HK-2 (cell line): ENCODE results near the gene CAMTA1.
A peak's percentile ranks its signal among the peaks of the same experiment; 100 is the strongest.

Experiments
- DNase-seq: peaks from one replicate; pipeline ENCODE4 v3.0.0-alpha.2; 2018; ENCODE audit not compliant: unreplicated experiment

CAMTA1 gene

GRCh38 chr1:7070389-7071029, 285.3 kb downstream of the CAMTA1 start:
- peak; percentile 56 for DNase-seq

DNA sequence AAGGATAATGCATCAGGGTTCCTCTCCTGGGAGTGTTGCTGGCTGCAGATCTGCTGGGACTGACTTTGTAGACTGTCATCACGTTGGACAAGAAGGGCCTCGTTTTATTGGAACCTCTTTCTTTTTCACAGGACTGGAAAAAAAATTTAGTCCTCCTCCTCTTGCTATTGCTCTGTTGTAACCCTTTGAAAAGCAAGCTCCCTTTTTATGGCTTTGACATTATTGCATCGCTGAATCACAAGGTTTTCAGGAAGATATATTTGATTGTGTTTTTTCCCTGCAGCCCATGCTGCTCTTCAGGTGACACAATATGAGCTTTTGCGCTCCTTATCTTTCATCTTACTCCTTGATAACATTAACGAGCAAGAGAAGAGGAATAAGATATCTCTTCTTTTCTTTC, 290.9 kb downstream of the CAMTA1 start:
- DNase-seq: no peak

DNA sequence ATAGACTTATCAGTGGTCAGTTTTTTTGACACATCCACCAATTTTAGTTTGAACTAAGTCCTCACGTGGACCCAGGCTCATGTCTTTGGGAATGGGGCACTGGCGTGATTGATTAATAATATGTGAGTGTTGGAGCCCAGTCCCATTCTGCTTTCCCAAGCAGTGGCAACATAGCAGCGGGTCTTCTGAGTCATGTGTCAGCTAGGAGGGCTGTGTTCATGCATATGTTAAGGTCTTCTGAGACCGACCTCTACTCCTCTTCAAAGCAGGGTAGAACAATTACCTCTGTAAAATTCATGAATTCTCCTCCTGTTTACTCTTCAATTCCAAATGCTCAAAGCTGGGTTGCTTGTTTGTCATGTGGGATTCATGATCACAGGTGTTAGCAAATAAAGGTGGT, 291.3 kb downstream of the CAMTA1 start:
- no peak for DNase-seq

- DNase-seq: no peak
Measured at GRCh38 chr1:7077136-7077535, 291.9 kb downstream of the CAMTA1 start.

DNA sequence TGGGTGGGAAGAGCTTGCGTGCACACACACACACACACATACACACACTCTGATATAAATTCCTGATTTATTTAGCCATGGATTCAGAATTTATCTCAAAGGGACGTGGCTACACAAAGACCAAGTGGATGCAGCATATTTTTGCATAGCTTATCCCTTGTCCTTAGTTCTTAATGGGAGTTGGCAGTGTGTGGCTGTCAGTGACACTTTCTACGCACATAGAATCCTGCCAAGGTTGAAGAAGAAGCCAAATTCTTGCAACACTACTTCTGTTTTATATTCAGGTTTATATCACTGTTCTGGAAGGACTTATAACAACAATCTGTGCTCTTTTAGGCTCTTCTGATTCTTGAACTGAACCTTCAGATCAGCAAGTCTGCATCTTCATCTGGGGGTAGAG, 292.7 kb downstream of the CAMTA1 start:
- no peak for DNase-seq

GRCh38 chr1:7079637-7080036, 294.4 kb downstream of the CAMTA1 start:
- DNase-seq: no peak

DNA sequence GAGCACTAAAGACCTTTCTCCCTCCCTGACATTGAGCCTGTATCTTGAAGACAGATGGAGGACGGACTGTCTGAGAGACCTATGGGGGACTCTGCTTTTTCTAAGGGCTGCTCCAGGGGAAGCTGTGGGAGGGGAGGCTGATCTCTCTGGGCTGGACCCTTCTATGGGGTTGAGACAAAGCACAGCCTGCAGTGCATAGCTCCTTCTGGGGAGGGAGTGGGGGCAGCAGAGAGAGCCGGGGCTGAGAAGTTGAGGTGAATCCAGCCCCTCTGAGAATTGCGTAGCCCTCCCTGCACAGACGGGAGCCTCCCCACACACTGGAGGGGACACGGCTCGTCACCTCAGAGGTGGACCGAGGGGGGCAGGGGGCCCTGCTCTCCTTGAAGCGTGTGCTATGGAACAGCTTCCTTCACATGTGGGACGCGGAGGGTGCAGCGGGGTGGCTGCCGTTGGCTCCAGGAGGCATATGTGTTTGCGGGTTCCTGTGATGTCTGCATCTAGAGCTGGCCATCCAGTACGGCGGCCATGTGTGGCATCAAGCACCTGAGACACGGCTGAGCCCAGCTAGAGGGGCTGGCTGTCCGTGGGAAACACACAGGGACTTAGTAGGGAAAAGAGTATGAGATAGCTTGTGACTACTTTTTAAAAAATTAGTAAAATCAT, 299.1 kb downstream of the CAMTA1 start:
- no peak for DNase-seq

GRCh38 chr1:7085521-7085920, 300.3 kb downstream of the CAMTA1 start:
- no peak for DNase-seq

DNA sequence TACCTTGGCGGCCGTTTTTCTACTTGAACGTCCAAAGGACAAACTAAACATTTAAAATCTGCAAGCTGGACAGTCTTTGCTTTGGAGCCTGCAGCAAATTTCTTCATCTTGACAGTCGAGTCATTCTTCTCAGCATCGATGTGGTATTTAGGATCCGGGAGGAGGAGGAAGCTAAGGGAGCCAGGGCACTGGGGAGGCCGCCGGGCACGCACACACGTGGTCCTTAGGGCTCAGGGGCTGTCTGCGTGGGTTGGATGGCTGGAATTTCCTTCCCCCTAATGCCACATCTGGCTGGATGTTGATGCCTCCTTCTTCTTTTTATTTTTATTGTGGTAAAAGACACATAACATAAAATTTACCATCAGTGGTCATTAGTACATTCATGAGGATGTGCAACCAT, 300.9 kb downstream of the CAMTA1 start:
- no peak for DNase-seq

- DNase-seq: no peak
Measured at GRCh38 chr1:7087888-7088287, 302.6 kb downstream of the CAMTA1 start.

- DNase-seq: no peak
Measured at GRCh38 chr1:7089497-7089896, 304.2 kb downstream of the CAMTA1 start.

DNA sequence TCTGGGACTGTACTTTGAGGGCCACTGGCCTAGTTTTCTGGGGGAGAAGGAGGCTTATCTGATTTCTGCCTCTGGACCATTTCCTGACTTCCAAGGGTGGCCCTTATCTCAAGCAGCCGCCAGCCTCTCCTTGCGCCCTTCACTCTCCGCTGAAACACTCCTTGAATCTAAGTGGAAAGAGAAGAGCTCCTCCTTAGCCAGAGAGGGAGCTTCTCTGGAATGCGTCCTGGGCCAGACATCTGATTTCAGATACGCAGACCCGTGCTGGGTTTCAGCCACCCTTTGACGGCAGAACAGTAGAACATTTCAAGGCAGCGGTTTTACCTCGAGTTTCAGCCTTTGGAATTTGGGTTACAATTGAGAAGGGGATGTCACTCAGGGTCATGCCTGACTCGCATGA, 308.0 kb downstream of the CAMTA1 start:
- DNase-seq: no peak

- no peak for DNase-seq
Measured at GRCh38 chr1:7094086-7094485, 308.8 kb downstream of the CAMTA1 start.

DNA sequence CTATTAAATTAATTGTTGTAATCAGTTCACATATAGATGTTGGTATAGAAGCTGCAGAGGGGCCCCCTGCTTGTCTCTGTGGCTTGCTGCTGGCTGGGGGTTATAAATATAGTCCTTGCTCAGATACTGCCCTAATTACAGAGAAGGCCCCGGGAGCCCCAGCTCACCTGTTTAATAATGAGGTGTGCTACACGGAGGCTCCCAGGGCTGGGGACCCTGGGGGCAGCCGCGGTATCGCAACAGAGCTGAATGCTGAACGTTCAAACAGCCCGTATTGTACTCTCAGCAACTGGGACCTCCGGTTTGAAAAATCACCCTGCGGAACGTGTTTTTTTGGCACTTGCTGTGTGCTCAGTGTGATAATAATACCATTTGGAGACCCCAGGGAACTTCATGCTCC, 309.3 kb downstream of the CAMTA1 start:
- no peak for DNase-seq

DNA sequence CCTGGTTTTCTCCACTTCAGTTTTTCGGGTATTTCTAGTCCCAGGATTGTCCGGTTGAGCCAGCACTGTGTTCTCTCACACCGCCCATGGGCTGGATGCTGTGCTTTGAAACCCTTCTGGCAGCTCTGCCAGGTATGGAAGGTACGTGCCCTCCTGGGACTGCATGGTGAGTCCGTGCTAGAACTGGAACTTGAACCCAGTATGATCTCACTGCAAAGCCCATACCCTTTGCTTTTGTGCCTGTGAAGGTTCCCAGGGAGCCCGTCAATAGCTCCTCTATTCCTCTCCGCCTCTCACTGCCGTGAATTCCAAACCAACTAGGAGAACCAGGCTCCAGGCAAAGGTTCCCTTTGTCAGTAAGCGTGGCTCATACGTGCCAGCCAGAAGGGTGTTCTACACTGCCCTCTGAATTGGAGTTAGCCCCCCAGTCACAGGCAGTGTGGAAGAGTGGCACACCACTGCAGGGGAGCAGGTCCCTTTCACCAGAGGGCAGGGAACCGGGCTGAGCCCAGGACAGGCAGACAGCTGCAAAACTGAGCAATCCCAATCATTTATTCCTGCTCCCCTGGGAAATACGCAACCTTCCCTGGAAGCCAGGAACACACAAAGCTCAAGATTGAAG, 310.2 kb downstream of the CAMTA1 start:
- no peak for DNase-seq

DNA sequence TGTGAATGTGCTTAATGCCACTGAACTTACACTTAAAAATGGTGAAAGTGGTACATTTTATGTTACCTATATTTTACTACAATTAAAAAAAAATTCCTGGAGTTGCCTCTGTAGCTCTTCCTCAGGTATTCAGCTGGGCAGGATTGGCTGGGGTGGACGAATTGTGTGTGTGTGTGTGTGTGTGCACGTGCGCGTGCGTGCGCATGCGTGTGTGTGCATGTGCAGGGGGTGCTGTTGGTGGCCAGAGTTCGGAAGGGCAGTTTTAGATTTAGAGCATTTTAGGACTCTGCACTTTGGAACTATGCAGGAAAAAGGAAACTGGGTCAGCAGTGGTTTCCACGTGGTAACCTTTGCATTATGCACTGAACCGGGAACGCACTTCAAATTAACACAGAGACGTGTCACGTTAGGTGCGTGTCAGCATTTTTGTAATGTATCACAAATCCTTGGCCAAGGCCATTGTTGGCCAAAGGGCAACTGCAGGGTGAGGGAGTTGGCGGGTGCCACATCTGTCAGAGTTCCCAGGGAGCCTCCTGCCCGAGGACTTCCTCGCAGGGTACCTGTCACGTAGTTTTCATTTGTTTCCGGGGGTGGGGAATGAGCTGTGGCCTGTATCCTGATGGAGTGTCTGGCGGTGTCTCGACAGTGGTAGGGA, 312.8 kb downstream of the CAMTA1 start:
- no peak for DNase-seq

DNA sequence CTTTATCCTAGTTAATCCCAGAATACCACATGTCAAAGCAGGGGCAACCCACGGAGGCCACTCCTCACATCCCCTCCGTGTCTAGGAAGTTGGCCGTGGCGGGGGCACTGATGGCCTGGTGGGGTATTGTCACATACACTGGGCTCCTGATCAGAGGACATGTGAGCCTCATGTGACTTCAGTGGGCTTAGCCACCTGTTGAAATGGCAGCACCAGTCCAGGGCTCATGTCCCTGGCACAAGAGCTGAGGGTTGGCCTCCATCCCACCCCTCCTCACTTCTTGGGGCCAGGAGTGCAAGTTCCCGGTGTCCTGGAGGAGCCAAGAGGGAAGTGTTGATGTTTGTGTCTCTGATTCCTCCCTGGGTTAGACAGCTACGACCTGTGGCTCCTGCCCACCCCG, 313.4 kb downstream of the CAMTA1 start:
- no peak for DNase-seq

DNA sequence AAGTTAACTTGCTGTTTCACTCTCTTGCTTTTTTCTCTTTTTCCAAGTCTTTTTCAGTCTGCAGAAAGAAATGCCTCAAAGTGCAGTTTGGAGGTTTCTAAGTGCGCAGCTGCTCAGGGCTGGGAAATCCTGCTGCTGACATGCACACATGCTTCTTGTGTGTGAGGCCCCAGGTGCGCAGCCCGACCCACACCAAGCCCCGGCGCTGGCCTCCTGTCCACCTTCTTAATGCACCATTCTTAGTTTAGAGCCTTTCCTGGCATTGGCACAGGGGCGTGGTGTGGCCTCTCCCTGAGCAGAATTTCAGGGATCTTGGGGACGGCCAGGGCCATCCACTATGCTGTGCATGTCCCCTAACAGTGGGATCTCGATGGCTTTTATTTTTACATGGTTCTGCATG, 315.2 kb downstream of the CAMTA1 start:
- DNase-seq: no peak

GRCh38 chr1:7101187-7101586, 315.9 kb downstream of the CAMTA1 start:
- no peak for DNase-seq

DNA sequence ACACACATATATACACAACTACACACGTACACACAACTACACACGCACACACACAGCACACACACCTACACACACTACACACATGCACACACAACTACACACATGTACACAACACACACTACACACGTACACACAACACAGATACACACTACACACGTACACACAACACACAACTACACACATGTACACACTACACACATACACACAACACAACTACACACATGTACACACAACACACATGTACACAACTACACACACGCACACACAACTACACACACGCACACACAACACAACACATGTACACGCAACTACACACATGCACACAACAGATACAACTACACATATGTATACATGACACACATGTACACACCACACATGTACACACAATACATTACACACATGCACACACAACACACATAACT, 318.1 kb downstream of the CAMTA1 start:
- DNase-seq: no peak

DNA sequence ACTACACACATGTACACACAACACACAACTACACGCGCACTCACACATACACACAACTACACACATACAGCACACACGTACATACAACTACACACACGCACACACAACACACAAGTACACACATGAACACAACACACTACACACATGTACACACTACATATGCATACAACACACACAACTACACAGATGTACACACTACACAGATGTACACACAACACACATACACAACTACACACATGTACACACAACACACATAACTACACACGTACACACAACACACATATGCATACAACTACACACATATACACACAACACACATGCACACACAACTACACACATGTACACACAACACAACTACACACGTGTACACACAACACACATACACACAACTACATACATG, 318.6 kb downstream of the CAMTA1 start:
- DNase-seq: no peak

DNA sequence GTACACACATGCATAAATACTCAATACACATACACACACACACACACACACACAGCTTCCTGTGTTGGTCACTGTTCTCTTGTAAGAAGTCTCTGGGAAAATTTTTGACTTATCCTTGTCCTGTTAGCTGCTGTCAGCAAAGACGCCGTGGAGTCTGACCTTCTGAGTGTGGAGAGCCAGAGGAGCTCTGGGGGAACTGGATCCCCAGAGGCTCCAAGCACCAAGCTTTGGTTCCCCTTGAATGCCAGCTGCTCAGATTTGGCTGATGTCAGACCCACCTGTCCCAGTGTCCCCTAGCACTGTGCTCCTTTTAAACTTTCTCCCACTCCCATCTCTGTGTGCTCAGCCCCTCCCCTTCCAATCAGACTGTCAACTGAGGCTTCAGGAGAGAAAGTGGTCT, 319.1 kb downstream of the CAMTA1 start:
- no peak for DNase-seq

DNA sequence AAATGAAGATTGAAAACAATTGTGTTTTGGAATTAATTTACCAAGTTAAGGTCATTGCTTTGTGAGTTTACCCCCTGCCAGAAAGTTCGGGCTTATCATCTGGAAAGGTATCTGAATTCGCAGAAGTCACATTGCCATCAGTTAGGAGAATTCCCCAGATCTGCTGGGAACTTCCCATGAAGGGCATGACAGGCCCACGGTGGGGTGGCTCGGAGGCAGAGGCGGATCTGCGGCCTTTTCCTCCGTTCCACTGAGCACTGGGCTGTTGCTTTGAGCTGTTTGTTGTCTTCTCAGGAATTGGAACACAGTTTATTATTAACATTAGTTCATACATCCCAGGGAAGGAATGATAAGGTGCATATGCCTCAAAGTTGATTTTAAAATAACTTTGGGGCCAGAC, 320.0 kb downstream of the CAMTA1 start:
- no peak for DNase-seq
